Body of pancreas (tissue), 4 donors: Measurements from ENCODE around the gene NAA50. TPM values are rescaled to one million over a fixed set of nuclear protein-coding genes. Genes with fewer than 3 reads are reported as not detected.

Source experiments
- ATAC-seq: fragments of 150-250 bp; one replicate; pipeline ENCODE4 v1.9.1; 2016
- DNase-seq, 4 donors: peaks; one replicate each; pipeline ENCODE4 v3.0.0-alpha.2; 2019
- H3K27ac ChIP-seq, 4 donors: fragments of 200-600 bp; sonication (generic); 1 replicate in 3 of 4; 2 replicates in 1 of 4; pipeline versions ENCODE4 v1.5.1 to v1.6.1; 2016 to 2019; ENCODE audit warnings: mild to moderate bottlenecking in 1 of 4, mixed read lengths in 1 of 4, moderate library complexity in 1 of 4
- H3K27me3 ChIP-seq, 2 donors: fragments of 200-600 bp; sonication (generic); one replicate each; pipeline ENCODE4 v1.6.0; 2016; ENCODE audit warnings: mild to moderate bottlenecking in 1 of 2
- H3K36me3 ChIP-seq, 2 donors: fragments of 200-600 bp; sonication (generic); replicated peaks in 1 of 2; 2 replicates each; pipeline ENCODE4 v1.5.1; 2016; ENCODE audit warnings: low read depth in 2 of 2; ENCODE audit not compliant: insufficient read depth in 1 of 2
- H3K4me1 ChIP-seq: fragments of 200-600 bp; sonication (generic); one replicate; pipeline ENCODE4 v1.6.0; 2016
- H3K4me3 ChIP-seq, 2 donors: fragments of 200-600 bp; sonication (generic); 1 replicate in 1 of 2; 2 replicates in 1 of 2; pipeline ENCODE4 v1.5.1; 2016 to 2019
- H3K9me3 ChIP-seq, 3 donors: fragments of 200-600 bp; sonication (generic); 1 replicate in 2 of 3; 2 replicates in 1 of 3; pipeline ENCODE4 v1.5.1; 2016
- POLR2A ChIP-seq, 3 donors: fragments of 450-650 bp; IDR thresholded peaks; one replicate each; pipeline ENCODE4 v1.6.1; 2016; ENCODE audit warnings: antibody characterized with exemption in 3 of 3, mild to moderate bottlenecking in 2 of 3
- WGBS, 2 donors: methylation state at CpG; one replicate each; pipeline ENCODE4 v1.1.5; 2017; 5-methylcytosine and 5-hydroxymethylcytosine counted together
- intact Hi-C: fragments of 100-400 bp; cut with DNase I; formaldehyde crosslinking; loops from one replicate; pipeline ENCODE4 v1.15.1; 2023
- total RNA-seq, 2 donors: library from RNA; depleted of rRNA; stranded (reverse); fragments of >200 nt; gene quantifications; one replicate each; pipeline ENCODE4 v1.1.0, GENCODE V29; 2016
- TF ChIP-seq, protein P1 (sequence below), 7 experiments: fragments of 450-650 bp in 4 of 7; fragments of 200-600 bp in 3 of 7; sonication (generic) in 3 of 7; IDR thresholded peaks; one replicate each; pipeline ENCODE4 v1.5.1; 2016 to 2019; ENCODE audit warnings: antibody characterized with exemption in 7 of 7

Gene NAA50
- total RNA-seq, 2 donors from 2014 or later: 32.2 to 93.6 TPM

DNA sequence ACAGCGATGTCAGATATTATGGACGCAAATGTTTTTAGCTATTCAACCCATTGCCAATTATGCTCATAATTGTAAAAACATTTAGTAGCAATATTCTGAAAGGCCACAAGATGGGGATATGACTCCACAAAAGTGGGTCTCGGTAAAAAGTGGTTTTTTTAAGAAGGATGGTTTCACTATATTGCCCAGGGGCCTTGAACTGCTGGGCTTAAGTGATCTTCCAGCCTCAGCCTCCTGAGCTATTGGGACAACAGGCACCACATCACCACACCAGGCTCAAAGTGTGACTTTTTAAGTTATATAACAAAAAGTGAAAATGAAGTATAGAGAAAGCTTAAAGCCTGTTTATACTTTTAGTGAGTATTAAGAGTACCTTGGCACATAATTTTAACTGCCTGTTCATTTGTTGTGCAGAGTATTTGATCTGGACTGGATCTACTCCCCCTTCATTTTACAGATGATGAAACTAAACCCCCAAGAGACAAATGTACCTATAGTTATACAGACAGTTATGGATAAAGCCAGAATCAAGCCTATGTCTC is 9.4 kb downstream of the NAA50 start:
- Histone ChIP-seq H3K4me3 (no peak overlapping the region), H3K27ac (peak overlapping the region in 1 of 4 donors; percentile 11), H3K27me3 (no peaks in the 10 kb centered on the region), H3K4me1 (peaks cover 26% of the 10 kb centered on the region), H3K9me3 (no peaks in the 10 kb centered on the region), H3K36me3 (no peaks in the 10 kb centered on the region)
- intact Hi-C loops: loop anchor here (10.0 kb wide), 1 partner anchor 178 kb away; no protein-coding TSS in a partner anchor
- no peak for TF ChIP-seq POLR2A (IDR thresholded peaks at IDR 0.05)
- TF ChIP-seq, protein P1, sequence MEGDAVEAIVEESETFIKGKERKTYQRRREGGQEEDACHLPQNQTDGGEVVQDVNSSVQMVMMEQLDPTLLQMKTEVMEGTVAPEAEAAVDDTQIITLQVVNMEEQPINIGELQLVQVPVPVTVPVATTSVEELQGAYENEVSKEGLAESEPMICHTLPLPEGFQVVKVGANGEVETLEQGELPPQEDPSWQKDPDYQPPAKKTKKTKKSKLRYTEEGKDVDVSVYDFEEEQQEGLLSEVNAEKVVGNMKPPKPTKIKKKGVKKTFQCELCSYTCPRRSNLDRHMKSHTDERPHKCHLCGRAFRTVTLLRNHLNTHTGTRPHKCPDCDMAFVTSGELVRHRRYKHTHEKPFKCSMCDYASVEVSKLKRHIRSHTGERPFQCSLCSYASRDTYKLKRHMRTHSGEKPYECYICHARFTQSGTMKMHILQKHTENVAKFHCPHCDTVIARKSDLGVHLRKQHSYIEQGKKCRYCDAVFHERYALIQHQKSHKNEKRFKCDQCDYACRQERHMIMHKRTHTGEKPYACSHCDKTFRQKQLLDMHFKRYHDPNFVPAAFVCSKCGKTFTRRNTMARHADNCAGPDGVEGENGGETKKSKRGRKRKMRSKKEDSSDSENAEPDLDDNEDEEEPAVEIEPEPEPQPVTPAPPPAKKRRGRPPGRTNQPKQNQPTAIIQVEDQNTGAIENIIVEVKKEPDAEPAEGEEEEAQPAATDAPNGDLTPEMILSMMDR (IDR thresholded peaks at IDR 0.05): peak; percentile 35 to 84 (median 69)
- ATAC-seq: peak; percentile 80
- DNase-seq: no peak
- 6% methylated on average over 3 of the region's 3 CpGs for WGBS, 2 donors

DNA sequence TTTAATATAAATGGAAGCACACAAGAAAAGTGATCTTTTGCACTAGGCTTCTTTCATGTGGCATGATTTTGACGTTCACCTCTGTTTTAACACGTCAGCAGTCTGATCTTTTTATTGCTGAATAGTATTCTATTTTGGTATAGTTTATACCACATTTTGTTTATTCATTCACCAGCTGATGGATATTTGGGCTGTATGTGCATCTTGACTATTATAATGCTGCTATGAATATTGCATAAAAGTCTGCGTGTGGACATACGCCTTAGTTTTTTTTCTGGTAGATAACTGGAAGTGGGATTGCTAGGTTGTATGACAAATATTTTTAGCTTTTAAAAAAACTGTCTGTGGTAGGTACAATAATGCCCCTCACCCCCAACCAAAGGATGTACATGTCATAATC is 14.4 kb downstream of the NAA50 start:
- Histone ChIP-seq H3K27ac (no peak overlapping the region), H3K9me3 (no peaks in the 10 kb centered on the region), H3K4me3 (no peak overlapping the region), H3K36me3 (no peaks in the 10 kb centered on the region), H3K4me1 (peaks cover 5% of the 10 kb centered on the region), H3K27me3 (no peaks in the 10 kb centered on the region)
- DNase-seq (no peak), ATAC-seq (no peak)
- TF ChIP-seq, protein P1 (IDR thresholded peaks at IDR 0.05): no peak
- no peak for TF ChIP-seq POLR2A (IDR thresholded peaks at IDR 0.05)
- intact Hi-C loops: loop anchor here (10.0 kb wide), 1 partner anchor 183 kb away; no protein-coding TSS in a partner anchor
- WGBS, 2 donors: 81 to 82% methylated on average over 4 of the region's 4 CpGs

DNA sequence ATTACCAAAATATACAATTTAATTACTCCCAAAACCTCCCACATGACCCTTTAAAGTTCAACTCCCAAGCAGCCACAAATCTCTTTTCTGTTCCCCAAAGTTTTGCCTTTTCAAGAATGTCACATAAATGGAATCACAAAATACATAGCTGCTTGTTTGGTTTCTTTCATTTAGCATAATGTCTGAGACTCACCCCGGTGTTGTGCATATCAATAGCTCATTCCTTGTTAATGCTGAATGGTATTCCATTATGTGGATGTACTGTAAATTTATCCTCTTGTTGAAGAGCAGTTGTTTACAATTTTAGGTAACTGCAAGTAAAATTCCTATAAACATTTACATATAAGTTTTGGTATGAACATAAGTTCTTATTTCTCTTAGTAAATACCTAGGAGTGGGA is 15.5 kb downstream of the NAA50 start:
- Histone ChIP-seq H3K9me3 (no peaks in the 10 kb centered on the region), H3K4me3 (no peak overlapping the region), H3K27ac (no peak overlapping the region), H3K27me3 (no peaks in the 10 kb centered on the region), H3K36me3 (no peaks in the 10 kb centered on the region), H3K4me1 (no peaks in the 10 kb centered on the region)
- TF ChIP-seq, protein P1 (IDR thresholded peaks at IDR 0.05): no peak
- TF ChIP-seq POLR2A (IDR thresholded peaks at IDR 0.05): no peak
- no peak for ATAC-seq
- intact Hi-C loops: loop anchor here (10.0 kb wide), 1 partner anchor 184 kb away; no protein-coding TSS in a partner anchor
- no peak for DNase-seq
- 82 to 94% methylated on average over 1 of the region's 1 CpG for WGBS, 2 donors

DNA sequence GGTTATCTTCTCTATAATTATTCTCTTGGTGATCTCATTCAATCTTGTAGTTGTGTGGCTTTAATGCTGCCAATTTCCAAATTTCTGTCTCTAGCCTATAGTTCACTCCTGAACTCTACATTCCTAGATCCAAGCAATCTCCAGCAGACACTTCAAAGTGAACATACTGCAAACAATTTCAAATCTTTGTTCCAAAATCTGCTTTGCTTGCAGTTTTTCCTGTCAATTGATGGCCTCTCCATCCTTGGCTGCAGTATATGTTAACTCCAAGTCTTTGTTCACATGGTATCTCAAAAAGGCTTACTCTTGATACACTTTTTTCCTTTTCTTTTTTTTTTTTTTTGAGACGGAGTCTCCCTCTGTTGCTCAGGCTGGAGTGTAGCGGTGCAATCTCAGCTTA is 17.4 kb downstream of the NAA50 start:
- no peaks in the 10 kb centered on the region for H3K27me3 ChIP-seq
- H3K36me3 ChIP-seq: no peaks in the 10 kb centered on the region
- H3K9me3 ChIP-seq: no peaks in the 10 kb centered on the region
- WGBS, 2 donors: 94 to 100% methylated on average over 2 of the region's 2 CpGs
- ATAC-seq: no peak
- H3K27ac ChIP-seq: no peak overlapping the region
- TF ChIP-seq, protein P1 (IDR thresholded peaks at IDR 0.05): no peak
- no peak for TF ChIP-seq POLR2A (IDR thresholded peaks at IDR 0.05)
- no peak for DNase-seq
- H3K4me1 ChIP-seq: no peaks in the 10 kb centered on the region
- H3K4me3 ChIP-seq: no peak overlapping the region
- intact Hi-C loops: no loop called here

DNA sequence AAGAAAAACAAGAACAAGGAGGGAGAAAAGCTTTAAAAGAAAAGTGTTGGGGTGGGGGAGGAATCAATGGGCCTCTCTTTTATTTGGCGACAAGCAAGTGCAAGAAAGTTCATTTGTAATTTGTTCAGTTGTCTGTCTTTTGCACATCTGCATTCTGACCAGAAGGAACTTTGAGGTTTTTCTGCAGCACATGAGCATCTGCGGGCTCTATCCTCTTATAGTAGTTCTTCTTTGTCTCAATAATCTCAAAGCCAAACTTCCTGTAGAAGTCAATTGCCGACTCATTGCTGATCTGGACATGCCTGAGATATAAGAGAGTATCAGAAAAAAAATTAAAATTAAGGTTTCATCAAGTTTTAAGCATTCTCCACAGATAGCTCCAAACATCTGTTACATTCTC is 24.4 kb downstream of the NAA50 start:
- no peak overlapping the region for H3K4me3 ChIP-seq
- H3K36me3 ChIP-seq: peaks cover 5 to 9% of the 10 kb centered on the region in 2 donors
- 77 to 83% methylated on average over 3 of the region's 3 CpGs for WGBS, 2 donors
- no peaks in the 10 kb centered on the region for H3K27me3 ChIP-seq
- no peaks in the 10 kb centered on the region for H3K9me3 ChIP-seq
- H3K27ac ChIP-seq: no peak overlapping the region
- H3K4me1 ChIP-seq: no peaks in the 10 kb centered on the region
- TF ChIP-seq, protein P1 (IDR thresholded peaks at IDR 0.05): no peak
- TF ChIP-seq POLR2A (IDR thresholded peaks at IDR 0.05): no peak
- ATAC-seq: no peak
- no peak for DNase-seq
- intact Hi-C loops: no loop called here
